ENCODE results near the gene TMEM44.

The TMEM44 gene

DNA sequence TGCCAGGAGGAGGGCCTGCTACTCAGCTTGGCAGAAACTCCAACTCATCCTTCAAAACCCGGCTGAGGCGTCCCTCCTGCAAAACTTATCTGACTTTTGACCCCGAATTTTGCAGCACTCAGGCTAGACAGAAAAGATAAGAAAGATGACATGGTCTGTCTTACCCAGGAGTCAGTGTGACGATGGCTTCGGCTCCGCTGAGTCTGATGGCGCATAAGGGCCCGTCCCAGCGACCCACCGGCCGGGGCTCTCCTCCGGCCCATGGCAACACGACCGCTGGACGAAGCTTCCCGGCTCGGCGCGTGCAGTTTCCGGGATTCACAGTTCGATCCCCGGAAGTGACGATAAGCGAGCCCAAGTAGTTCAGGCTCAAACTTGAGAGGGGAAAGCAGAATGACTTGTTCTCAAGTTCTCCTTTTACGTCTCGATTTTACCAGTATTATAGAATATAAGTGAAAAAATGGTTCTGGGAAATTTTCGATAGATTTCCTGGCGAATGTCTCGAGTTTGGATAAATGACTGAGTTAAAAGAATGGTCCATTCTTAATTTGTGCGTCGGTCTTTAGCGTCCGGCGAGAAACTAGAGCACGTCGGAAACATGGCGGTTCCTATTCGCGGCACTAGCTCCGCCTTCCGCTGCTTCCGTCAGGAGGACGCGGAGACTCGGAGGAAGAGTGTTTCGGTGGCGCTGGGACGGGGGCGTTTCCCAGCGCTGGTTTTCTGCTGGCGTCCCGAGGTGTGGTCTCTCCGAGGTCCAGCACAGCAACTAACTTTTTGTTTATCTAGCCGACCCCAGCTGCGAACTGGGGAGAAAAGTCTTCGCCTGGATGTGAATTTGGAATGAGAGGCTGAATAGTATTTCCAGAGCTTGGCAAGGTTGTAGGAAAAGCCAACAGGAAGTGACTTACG, 38.9 kb upstream of the TMEM44 start, which contains the start of gene LSG1:
TSS of gene LSG1 (minus strand) at position 292 of the 909 bp plus-strand sequence. CDS start at position 263, 29 bp downstream.
- no peaks in the 10 kb centered on the region for H3K9me3 ChIP-seq (ENCODE audit: insufficient read depth, low read length)
- TF ChIP-seq CTCF (IDR thresholded peaks at IDR 0.05; ENCODE audit: insufficient read depth, low read length, poor library complexity, severe bottlenecking) = no peak
- TF ChIP-seq EZH2phosphoT487 (conservative IDR thresholded peaks at IDR 0.05; ENCODE audit: low read length) = no peak

DNA sequence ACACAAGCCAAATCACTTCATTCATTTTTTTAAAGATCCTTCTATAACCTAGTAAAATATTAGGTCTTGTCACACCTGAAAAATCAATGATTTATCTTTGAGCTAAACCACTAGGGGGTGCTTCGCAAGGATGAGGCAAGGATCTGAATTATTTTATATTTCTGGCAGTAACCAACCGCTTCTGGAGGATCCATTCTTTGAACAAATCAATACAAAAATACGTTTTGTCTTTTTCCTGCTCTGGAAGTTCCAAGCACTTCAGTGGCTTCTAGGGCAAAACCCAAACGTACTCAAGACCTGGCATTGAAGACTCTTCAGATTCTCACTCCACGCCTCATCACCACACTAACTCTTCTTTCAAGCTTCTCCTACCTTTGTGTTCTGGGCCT, 38.3 kb upstream of the TMEM44 start:
- peak overlapping the region; percentile 92 for H2AFZ ChIP-seq (ENCODE audit: low read depth, low read length, severe bottlenecking)
- H3K27ac ChIP-seq (ENCODE audit: low read depth, low read length) = peak overlapping the region; percentile 68; the same call in 1 of the 2 replicates
- H3K36me3 ChIP-seq (ENCODE audit: low read length) = no peaks in the 10 kb centered on the region; the same call in 1 of the 2 replicates
- H3F3A ChIP-seq (ENCODE audit: insufficient read depth) = no peaks in the 10 kb centered on the region
- TF ChIP-seq CTCF (IDR thresholded peaks at IDR 0.05; ENCODE audit: insufficient read depth, low read length, poor library complexity, severe bottlenecking) (peak; percentile 79), EZH2phosphoT487 (conservative IDR thresholded peaks at IDR 0.05; ENCODE audit: low read length) (no peak)
- peaks cover 37% of the 10 kb centered on the region for H3K79me2 ChIP-seq (ENCODE audit: insufficient read depth, low read length)
- H3K9ac ChIP-seq (ENCODE audit: low read length) = peak overlapping the region; percentile 79
- H3K4me3 ChIP-seq (ENCODE audit: insufficient read depth, low read length, poor library complexity, severe bottlenecking) = peak overlapping the region; percentile 100
- no peaks in the 10 kb centered on the region for H3K9me2 ChIP-seq (replicated peaks; ENCODE audit: insufficient read depth, low read length)
- H4K20me1 ChIP-seq (ENCODE audit: low read depth, low read length) = peaks cover 10% of the 10 kb centered on the region
- H3K9me3 ChIP-seq (ENCODE audit: insufficient read depth, low read length) = no peaks in the 10 kb centered on the region
- peak overlapping the region; percentile 100 for H3K4me2 ChIP-seq (ENCODE audit: low read depth, low read length, poor library complexity, severe bottlenecking)
- H3K27me3 ChIP-seq (ENCODE audit: low read length) = no peaks in the 10 kb centered on the region

More for the DNA sequence above, 38.9 kb upstream of the TMEM44 start, which contains the start of gene LSG1:
- Histone ChIP-seq H3K27me3 (ENCODE audit: low read length) (no peaks in the 10 kb centered on the region), H3K9ac (ENCODE audit: low read length) (peak within 1 kb of the TSS; percentile 79), H3K4me2 (ENCODE audit: low read depth, low read length, poor library complexity, severe bottlenecking) (peak within 1 kb of the TSS; percentile 100), H3K36me3 (ENCODE audit: low read length) (no peaks in the 10 kb centered on the region; the same call in 1 of the 2 replicates), H3K27ac (ENCODE audit: low read depth, low read length) (peak within 1 kb of the TSS; percentile 68), H3F3A (ENCODE audit: insufficient read depth) (no peaks in the 10 kb centered on the region), H4K20me1 (ENCODE audit: low read depth, low read length) (peaks cover 10% of the 10 kb centered on the region), H3K79me2 (ENCODE audit: insufficient read depth, low read length) (peaks cover 37% of the 10 kb centered on the region), H3K9me2 (replicated peaks; ENCODE audit: insufficient read depth, low read length) (no peaks in the 10 kb centered on the region), H3K4me3 (ENCODE audit: insufficient read depth, low read length, poor library complexity, severe bottlenecking) (peak within 1 kb of the TSS; percentile 100), H2AFZ (ENCODE audit: low read depth, low read length, severe bottlenecking) (peak within 1 kb of the TSS; percentile 92)

- TF ChIP-seq CTCF (IDR thresholded peaks at IDR 0.05; ENCODE audit: insufficient read depth, low read length, poor library complexity, severe bottlenecking) (no peak), EZH2phosphoT487 (conservative IDR thresholded peaks at IDR 0.05; ENCODE audit: low read length) (no peak)
- no peaks in the 10 kb centered on the region for H3F3A ChIP-seq (ENCODE audit: insufficient read depth)
- no peak overlapping the region for H3K4me2 ChIP-seq (ENCODE audit: low read depth, low read length, poor library complexity, severe bottlenecking)
- no peaks in the 10 kb centered on the region for H3K27me3 ChIP-seq (ENCODE audit: low read length)
- H3K27ac ChIP-seq (ENCODE audit: low read depth, low read length) = no peak overlapping the region
- peaks cover 20% of the 10 kb centered on the region for H3K36me3 ChIP-seq (ENCODE audit: low read length)
- no peak overlapping the region for H3K9ac ChIP-seq (ENCODE audit: low read length)
- H4K20me1 ChIP-seq (ENCODE audit: low read depth, low read length) = peaks cover 10% of the 10 kb centered on the region
- no peaks in the 10 kb centered on the region for H3K9me2 ChIP-seq (replicated peaks; ENCODE audit: insufficient read depth, low read length)
- no peak overlapping the region for H2AFZ ChIP-seq (ENCODE audit: low read depth, low read length, severe bottlenecking)
- H3K9me3 ChIP-seq (ENCODE audit: insufficient read depth, low read length) = no peaks in the 10 kb centered on the region
- no peak overlapping the region for H3K4me3 ChIP-seq (ENCODE audit: insufficient read depth, low read length, poor library complexity, severe bottlenecking)
- peaks cover 37% of the 10 kb centered on the region for H3K79me2 ChIP-seq (ENCODE audit: insufficient read depth, low read length)
Observed at GRCh38 chr3:194667363-194667762, 34.1 kb upstream of the TMEM44 start.
